CD4-positive, alpha-beta T cell treated with Interleukin-10 for 1 hour (primary cell): Measurements from ENCODE around the gene DIP2C.
"Not testable (repeated sequence)": the region's sequence is repeated elsewhere in the genome, so short reads cannot be mapped to it uniquely, and the experiment has no call there.

Experiments used
- DNase-seq: peaks from one replicate; pipeline ENCODE4 v3.0.0-alpha.2; 2020

The DIP2C gene

GRCh38 chr10:654647-654996 lies 34.8 kb downstream of the DIP2C start:
- no peak for DNase-seq

- no peak for DNase-seq
These were observed 35.3 kb downstream of the DIP2C start for GRCh38 chr10:653991-654646.

GRCh38 chr10:652832-653459 lies 36.5 kb downstream of the DIP2C start:
- DNase-seq: not testable (repeated sequence)

GRCh38 chr10:652233-652632 lies 37.2 kb downstream of the DIP2C start:
- no peak for DNase-seq

- DNase-seq: no peak
These were observed 37.8 kb downstream of the DIP2C start for GRCh38 chr10:651692-652091.

GRCh38 chr10:650886-651615 lies 38.4 kb downstream of the DIP2C start:
- DNase-seq: no peak

- no peak for DNase-seq
These were observed 39.0 kb downstream of the DIP2C start for GRCh38 chr10:650441-650851.

- no peak for DNase-seq
These were observed 39.5 kb downstream of the DIP2C start for GRCh38 chr10:649798-650440.

GRCh38 chr10:649445-649797 lies 40.0 kb downstream of the DIP2C start:
- DNase-seq: no peak

GRCh38 chr10:647019-647418 lies 42.4 kb downstream of the DIP2C start:
- not testable (repeated sequence) for DNase-seq

- DNase-seq: no peak
These were observed 43.3 kb downstream of the DIP2C start for GRCh38 chr10:646118-646524.

- no peak for DNase-seq
These were observed 44.5 kb downstream of the DIP2C start for GRCh38 chr10:644943-645334.

- DNase-seq: no peak
These were observed 45.2 kb downstream of the DIP2C start for GRCh38 chr10:644076-644942.

GRCh38 chr10:642186-642890 lies 47.1 kb downstream of the DIP2C start:
- DNase-seq: no peak

- DNase-seq: no peak
These were observed 48.1 kb downstream of the DIP2C start for GRCh38 chr10:641149-642010.

GRCh38 chr10:640673-641045 lies 48.8 kb downstream of the DIP2C start:
- DNase-seq: no peak

GRCh38 chr10:639751-640672 lies 49.5 kb downstream of the DIP2C start:
- no peak for DNase-seq

- DNase-seq: no peak
These were observed 50.3 kb downstream of the DIP2C start for GRCh38 chr10:639001-639750.

GRCh38 chr10:637771-638195 lies 51.7 kb downstream of the DIP2C start:
- no peak for DNase-seq
